Glutamatergic neuron (in vitro differentiated cells): ENCODE measurements around the gene SHF. TPM values are rescaled to one million over a fixed set of nuclear protein-coding genes. Genes with fewer than 3 reads are reported as not detected.
A peak's percentile ranks its signal among the peaks of the same experiment; 100 is the strongest.

Source experiments
- DNase-seq: peaks from one replicate; pipeline ENCODE4 v3.0.0; 2022
- H3K27ac Mint-ChIP-seq: one replicate; pipeline ENCODE4 v1.8.0; 2020; ENCODE audit warnings: mild to moderate bottlenecking, mixed read lengths, inconsistent platforms; ENCODE audit not compliant: unreplicated experiment
- H3K27me3 Mint-ChIP-seq: one replicate; pipeline ENCODE4 v1.8.0; 2020; ENCODE audit warnings: mild to moderate bottlenecking, moderate library complexity, mixed read lengths, inconsistent platforms; ENCODE audit not compliant: unreplicated experiment
- H3K36me3 Mint-ChIP-seq: one replicate; pipeline ENCODE4 v1.8.0; 2020; ENCODE audit warnings: mild to moderate bottlenecking, mixed read lengths, inconsistent platforms; ENCODE audit not compliant: unreplicated experiment
- H3K4me1 Mint-ChIP-seq: one replicate; pipeline ENCODE4 v1.8.0; 2020; ENCODE audit warnings: mild to moderate bottlenecking, low read depth, mixed read lengths, inconsistent platforms; ENCODE audit not compliant: unreplicated experiment
- H3K4me3 Mint-ChIP-seq: one replicate; pipeline ENCODE4 v1.8.0; 2020; ENCODE audit warnings: mild to moderate bottlenecking, mixed read lengths, inconsistent platforms; ENCODE audit not compliant: unreplicated experiment
- H3K9me3 Mint-ChIP-seq: one replicate; pipeline ENCODE4 v1.8.0; 2020; ENCODE audit warnings: mild to moderate bottlenecking, moderate library complexity, mixed read lengths, inconsistent platforms; ENCODE audit not compliant: unreplicated experiment
- CTCF ChIP-seq: fragments of 200-600 bp; sonication (generic); IDR thresholded peaks from one replicate; pipeline ENCODE4 v1.5.0; 2021; ENCODE audit not compliant: partially characterized antibody, unreplicated experiment
- total RNA-seq: library from RNA; stranded (reverse); fragmentation: NEBNext Ultra II Directional; extraction: Animal tissue kit (Norgen Biotek cat#: 25700); gene quantifications from one replicate; pipeline ENCODE4 v1.2.1, GENCODE V29; 2021; ENCODE audit not compliant: unreplicated experiment

The SHF gene
- total RNA-seq, 1 donor from 2014 or later = 309 TPM

- no peak for DNase-seq
- peaks cover 35% of the 10 kb centered on the region for H3K9me3 Mint-ChIP-seq
- H3K36me3 Mint-ChIP-seq = peaks cover 10% of the 10 kb centered on the region
- H3K4me1 Mint-ChIP-seq = peaks cover 33% of the 10 kb centered on the region
- H3K27ac Mint-ChIP-seq = peak overlapping the region; percentile 100
- no peak for TF ChIP-seq CTCF
- peaks cover 36% of the 10 kb centered on the region for H3K27me3 Mint-ChIP-seq
- peak overlapping the region; percentile 100 for H3K4me3 Mint-ChIP-seq
Measured at GRCh38 chr15:45185903-45186770, 1.6 kb downstream of the SHF start.

- Mint-ChIP-seq H3K4me1 (peaks cover 38% of the 10 kb centered on the region), H3K27ac (peak overlapping the region; percentile 100), H3K4me3 (peak overlapping the region; percentile 100), H3K9me3 (peaks cover 35% of the 10 kb centered on the region), H3K36me3 (peaks cover 14% of the 10 kb centered on the region), H3K27me3 (peaks cover 42% of the 10 kb centered on the region)
- no peak for DNase-seq
- TF ChIP-seq CTCF = no peak
Measured at GRCh38 chr15:45185069-45185779, 2.5 kb downstream of the SHF start.

- Mint-ChIP-seq H3K27me3 (peaks cover 46% of the 10 kb centered on the region), H3K9me3 (peaks cover 38% of the 10 kb centered on the region), H3K4me3 (peak overlapping the region; percentile 100), H3K27ac (peak overlapping the region; percentile 100), H3K4me1 (peaks cover 43% of the 10 kb centered on the region), H3K36me3 (peaks cover 20% of the 10 kb centered on the region)
- no peak for TF ChIP-seq CTCF
- DNase-seq = no peak
Measured at GRCh38 chr15:45184562-45185041, 3.2 kb downstream of the SHF start.

- no peak for TF ChIP-seq CTCF
- H3K27ac Mint-ChIP-seq = peak overlapping the region; percentile 100
- H3K36me3 Mint-ChIP-seq = peaks cover 20% of the 10 kb centered on the region
- peaks cover 47% of the 10 kb centered on the region for H3K4me1 Mint-ChIP-seq
- H3K4me3 Mint-ChIP-seq = peak overlapping the region; percentile 100
- DNase-seq = no peak
- peaks cover 38% of the 10 kb centered on the region for H3K9me3 Mint-ChIP-seq
- peaks cover 44% of the 10 kb centered on the region for H3K27me3 Mint-ChIP-seq
Measured at GRCh38 chr15:45183511-45183910, 4.3 kb downstream of the SHF start.
